ENCODE data around the gene PALD1.

PALD1 gene

DNA sequence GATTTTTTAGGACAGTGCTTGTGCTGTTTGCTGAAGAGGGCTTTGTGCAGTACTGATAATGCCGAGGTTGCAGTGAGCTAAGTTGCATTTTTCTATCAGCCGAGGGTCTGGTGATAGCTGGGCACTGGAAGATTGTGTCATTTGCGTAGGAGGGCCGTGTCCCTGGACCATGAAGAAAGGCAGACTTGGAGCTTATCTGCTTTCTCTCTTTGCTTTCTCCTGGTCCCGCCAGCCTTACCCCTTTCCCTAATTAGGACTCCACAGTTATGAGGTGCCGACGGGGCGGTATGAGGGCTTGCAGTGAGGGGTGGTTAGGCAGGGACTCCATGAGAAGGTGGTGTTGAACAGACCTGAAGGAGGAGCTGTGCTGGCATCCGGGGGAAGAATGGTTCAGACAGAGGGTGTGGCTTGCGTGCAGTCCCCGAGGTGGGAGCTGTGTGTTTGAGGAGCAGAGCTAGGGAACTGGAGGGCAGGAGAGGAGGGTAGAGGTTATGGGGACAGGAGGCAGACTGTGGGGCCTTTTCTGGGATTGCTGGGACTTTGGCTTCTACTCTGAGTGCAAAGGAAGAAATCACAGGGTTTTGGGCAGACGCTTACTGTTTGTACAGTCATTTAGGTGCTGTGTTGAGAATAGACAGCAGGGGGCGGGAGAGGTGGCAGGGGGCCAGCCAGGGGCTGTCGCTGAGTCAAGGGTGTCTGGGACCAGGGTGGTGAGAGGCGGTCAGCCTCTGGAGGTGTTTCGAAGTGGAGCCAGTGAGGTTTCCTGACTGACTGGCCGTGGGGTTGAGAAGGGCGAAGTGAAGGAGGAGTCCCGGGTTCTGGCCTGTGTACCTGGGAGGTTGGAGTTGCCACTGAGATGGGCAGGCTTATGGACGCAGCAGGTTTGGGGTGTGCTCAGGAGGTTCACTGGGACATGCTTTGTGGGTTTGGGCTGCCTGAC, 80.6 kb downstream of the PALD1 start:
- no peak for DNase-seq

DNA sequence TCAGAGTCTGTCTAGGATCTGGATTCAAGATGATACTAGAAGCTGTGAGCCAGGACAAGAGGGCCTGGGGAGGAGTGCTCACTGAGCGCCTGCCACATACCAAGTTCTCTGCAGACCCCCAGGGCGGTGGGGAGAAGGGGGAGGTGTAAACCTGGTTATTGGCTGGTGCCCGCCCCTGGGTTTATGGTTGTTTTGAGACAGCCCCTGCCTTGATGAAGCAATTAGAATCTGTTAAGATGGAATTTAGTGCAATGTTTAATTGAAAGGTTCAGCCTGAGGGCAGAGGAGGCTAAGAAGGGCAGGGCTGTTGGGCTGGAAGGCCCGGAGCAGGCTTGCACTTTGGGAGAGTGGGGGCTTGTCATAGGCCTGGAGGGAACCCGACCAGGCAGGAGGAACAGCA, 81.3 kb downstream of the PALD1 start:
- DNase-seq: no peak

DNA sequence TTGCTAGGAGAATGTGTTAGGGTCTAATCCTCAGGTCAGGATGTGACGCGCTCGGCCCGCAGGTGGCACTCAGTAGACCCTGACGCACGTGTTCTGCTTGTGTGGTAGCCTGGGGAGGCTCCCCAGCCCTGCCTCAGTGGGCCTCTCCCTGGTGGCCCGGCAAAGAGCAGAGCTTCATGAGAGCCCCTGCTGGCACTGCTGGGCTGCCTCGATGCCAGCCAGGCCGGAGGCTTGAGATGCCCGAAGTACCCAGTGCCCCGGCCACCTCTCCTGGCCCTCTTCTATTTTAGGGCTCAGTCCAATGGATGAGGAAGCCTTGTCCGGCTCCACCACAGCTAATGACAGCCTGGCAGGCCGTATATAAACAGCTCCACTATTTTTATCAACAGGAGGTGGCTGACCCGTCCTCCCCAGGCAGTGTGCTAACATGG, 82.0 kb downstream of the PALD1 start:
- DNase-seq: no peak

GRCh38 chr10:70561070-70561469, 82.5 kb downstream of the PALD1 start:
- no peak for DNase-seq

- DNase-seq: no peak
Measured at GRCh38 chr10:70561558-70561957, 83.0 kb downstream of the PALD1 start.

GRCh38 chr10:70562036-70562755, 83.6 kb downstream of the PALD1 start:
- no peak for DNase-seq

DNA sequence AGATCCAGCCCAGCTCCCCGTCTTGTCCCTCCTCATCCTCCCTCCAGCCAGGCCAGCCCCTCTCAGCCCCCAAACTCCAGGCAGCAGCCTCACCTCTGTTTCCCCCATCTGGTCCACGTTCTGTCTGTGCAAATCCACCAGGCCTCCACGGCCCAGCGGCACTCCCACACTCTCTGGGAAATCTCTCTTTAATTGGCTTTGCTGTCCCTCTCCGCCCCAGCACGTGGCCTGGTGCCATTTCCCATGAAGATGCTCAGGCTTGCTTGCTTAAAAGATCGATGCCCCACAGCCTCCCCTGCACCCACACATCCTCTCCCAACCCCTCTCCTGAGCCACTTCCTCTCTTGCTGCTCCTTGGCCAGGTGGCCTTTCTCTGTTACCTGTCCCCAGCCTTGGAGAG, 84.7 kb downstream of the PALD1 start:
- no peak for DNase-seq

DNA sequence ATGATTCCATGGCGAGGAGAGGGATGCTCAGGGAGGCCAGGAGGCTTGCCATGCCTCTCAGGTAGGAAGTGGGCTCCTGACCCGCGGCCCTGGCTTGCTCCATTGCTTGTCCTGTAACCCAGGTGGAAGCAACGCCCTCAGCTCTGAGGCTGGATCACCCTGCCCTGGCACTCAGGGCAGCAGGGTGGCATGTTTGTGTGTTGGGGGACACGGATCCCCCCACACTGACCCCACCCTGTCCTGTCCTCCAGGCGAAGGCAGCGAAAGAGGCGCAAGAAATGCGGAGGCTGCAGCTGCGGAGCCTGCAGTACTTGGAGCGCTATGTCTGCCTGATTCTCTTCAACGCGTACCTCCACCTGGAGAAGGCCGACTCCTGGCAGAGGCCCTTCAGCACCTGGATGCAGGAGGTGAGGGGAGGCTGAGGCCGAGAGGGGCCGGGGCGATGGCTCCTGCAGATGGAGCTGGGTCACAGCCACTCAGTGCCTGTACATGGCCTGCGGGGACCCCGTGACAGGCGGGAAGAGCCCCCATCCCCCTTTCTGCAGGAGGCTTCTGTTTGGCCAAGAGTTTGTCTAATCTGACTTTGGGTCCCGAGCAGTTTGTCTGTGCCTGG, 85.7 kb downstream of the PALD1 start:
- DNase-seq: no peak

DNA sequence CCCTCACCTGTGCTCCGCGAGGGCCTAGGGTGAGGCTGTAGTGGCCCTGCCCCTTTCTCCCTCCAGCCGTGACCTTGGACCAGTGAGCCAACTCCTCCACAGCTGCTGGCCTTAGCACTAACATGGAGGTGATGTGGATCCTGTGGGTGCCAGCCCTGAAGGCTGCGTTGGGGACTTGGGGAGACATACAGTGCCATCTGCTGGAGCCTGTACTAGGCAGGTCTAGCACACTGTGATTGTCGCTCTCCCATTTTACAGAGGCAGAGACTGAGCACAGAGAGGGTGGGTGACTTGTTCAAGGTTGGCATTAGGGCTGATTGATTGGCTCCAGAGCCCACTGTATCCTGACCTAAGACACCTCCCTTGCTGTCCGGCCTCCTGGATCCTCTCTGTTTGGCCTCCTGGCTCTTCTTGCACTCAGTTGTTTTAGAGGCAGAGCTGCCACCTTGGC, 86.4 kb downstream of the PALD1 start:
- no peak for DNase-seq

- no peak for DNase-seq
Measured at GRCh38 chr10:70565556-70566514, 87.3 kb downstream of the PALD1 start.

DNA sequence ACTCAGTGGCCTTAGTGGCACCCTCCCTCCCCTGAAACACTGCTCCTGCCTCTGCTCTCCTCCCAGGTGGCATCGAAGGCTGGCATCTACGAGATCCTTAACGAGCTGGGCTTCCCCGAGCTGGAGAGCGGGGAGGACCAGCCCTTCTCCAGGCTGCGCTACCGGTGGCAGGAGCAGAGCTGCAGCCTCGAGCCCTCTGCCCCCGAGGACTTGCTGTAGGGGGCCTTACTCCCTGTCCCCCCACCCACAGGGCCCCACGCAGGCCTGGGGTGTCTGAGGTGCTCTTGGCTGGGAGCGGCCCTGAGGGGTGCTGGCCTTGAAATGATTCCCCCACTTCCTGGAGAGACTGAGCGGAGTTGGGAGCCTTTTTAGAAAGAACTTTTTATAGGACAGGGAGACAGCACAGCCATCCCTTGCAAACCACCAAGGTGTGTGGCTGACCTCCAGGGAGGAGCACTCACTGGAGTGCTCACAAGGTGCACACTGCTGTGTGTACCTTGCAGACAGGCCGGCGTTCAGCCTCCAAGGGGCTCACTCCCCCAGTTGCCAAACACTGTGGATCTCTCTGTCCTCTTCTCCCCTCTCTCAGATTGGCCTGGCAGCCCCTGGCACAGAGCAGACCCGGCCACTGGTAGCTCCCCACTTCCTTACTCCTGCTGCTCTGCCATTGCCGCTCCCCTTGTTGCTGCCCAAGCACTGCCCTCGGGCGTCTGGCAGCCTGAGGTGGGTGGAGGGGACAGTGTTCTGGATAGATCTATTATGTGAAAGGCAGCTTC, 88.1 kb downstream of the PALD1 start:
- no peak for DNase-seq

- DNase-seq: no peak
Measured at GRCh38 chr10:70567603-70568002, 89.0 kb downstream of the PALD1 start.

DNA sequence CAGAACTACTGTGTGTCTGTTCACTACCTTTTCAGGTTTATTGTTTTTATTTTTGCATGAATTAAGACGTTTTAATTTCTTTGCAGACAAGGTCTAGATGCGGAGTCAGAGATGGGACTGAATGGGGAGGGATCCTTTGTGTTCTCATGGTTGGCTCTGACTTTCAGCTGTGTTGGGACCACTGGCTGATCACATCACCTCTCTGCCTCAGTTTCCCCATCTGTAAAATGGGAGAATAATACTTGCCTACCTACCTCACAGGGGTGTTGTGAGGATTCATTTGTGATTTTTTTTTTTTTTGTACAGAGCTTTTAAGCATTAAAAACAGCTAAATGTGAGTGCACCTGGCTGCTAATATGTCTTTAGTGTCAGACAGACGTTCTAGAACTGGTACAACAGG, 89.5 kb downstream of the PALD1 start:
- no peak for DNase-seq

DNA sequence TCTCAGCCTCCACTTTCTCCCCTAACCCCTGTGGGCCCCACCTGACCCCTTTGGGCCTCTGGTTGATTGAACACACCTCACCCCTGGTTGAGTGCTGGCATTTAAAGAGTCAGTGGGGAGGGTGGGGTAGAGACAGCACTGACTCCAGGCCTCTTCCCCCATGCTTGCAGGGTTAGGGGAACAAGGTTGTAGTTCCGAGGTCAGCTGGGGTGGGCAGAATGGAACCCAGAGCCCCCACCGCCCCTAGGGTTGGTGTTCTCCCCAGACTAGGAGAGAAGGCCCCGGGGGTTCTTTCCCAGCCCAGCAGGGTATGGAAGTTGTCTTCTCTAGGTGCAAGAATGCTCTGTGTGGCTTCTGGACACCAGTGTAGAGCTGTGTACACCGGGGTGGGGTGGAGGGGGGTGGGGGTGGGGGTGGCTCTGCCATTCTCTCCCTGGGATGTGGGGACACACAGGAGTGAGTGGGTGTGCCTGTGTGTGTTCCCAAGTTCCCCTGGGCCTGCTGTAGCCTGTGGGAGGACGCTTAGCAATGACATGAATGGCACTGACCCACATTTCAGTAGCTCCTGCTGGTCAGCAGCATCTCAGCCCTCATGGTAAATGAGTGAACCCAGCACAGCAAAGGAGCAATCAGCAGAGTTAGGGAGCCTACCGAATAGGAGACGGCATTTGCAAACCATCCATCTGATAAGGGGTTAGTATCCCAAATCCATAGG, 90.4 kb downstream of the PALD1 start:
- no peak for DNase-seq

- DNase-seq: no peak
Measured at GRCh38 chr10:70571236-70571635, 92.7 kb downstream of the PALD1 start.

- DNase-seq: no peak
Measured at GRCh38 chr10:70571636-70572439, 93.3 kb downstream of the PALD1 start.

DNA sequence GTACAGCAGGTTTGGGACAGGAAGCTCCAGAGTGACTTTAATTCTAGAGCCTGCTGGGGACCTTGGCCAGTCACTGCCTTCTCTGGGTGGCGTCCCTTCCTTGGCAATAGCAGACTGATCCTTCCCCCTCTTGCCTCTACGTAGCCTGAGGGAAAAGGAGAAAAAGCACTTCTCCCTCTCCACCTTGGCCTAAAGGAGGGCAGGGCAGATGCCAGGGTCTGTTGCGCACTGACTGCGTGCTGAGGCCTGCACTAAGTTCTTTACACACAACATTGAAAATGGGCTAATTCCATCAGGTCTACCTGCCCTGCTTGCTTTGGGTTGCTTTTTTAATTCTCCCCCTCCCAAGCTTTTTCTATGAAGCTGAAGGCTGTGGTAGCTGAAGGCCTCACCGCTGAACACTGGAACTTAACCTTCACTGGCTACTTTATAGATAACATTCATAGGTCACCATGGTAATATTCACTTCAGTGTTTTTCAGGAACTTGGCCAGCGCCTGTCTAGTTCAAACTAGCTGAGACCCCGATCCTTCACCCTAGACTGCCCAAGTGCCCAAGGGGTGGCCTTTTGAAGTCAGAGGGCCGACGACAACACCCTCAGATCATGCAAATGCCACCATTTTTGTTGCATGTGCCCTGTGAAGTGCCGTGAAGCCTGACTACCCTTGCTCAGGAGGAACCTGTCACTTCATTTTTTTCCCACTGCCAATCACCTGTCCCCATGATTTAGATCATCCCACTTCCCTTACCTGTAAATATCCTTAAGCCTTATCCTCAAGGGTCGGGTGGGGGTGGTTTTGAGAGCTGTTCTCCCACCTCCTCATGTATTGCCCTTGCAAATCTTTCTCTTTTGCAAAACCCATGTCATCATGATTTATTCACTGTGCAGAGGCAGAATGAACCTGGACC, 95.3 kb downstream of the PALD1 start:
- DNase-seq: no peak

- DNase-seq: no peak
Measured at GRCh38 chr10:70575486-70575873, 96.9 kb downstream of the PALD1 start.
